Measurements from ENCODE around the gene VWF. TPM values are rescaled to one million over a fixed set of nuclear protein-coding genes. Genes with fewer than 3 reads are reported as not detected.

VWF gene
- total and polyA plus RNA-seq, 12 donors = 104 to 480 (median 253) TPM

DNA sequence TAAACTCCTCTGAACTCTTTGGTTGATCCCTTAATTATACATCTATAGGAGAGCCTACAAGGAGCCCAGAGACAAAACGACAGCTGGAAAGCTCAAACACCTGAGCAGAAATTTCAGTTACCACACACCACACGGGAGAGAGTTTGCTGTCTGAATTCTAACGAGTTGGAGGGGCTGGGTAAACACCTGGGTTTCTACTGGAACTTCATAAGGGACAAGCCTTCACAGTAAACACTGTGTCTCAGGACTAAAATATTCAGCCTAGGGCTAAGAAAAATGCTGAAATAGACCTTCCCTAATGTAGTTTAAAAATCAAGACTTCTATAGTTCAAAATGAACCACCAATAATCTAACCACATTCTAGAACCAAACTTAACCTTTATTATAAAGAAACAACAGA lies 169.8 kb downstream of the VWF start:
- TF ChIP-seq CTCF (IDR thresholded peaks at IDR 0.05) = no peak
- no peak for DNase-seq
- ATAC-seq = no peak
- Histone ChIP-seq H3K4me3 (no peak overlapping the region), H3K27me3 (peaks cover 0 to 11% (median under 1%) of the 10 kb centered on the region in 7 donors), H3K36me3 (peaks cover 0 to 92% (median 10%) of the 10 kb centered on the region in 9 donors), H3K9me3 (no peaks in the 10 kb centered on the region), H3K27ac (no peak overlapping the region), H3K4me1 (no peaks in the 10 kb centered on the region)
- 34 to 58% methylated on average over 3 of the region's 3 CpGs for WGBS, 2 donors
- intact Hi-C loops (cut with DNase I) = no loop called here

- ATAC-seq (no peak), DNase-seq (no peak)
- H3K27me3 ChIP-seq = peaks cover 0 to 13% (median 7%) of the 10 kb centered on the region in 7 donors
- intact Hi-C loops (cut with DNase I) = no loop called here
- TF ChIP-seq CTCF (IDR thresholded peaks at IDR 0.05) = no peak
- H3K9me3 ChIP-seq = no peaks in the 10 kb centered on the region
- no peak overlapping the region for H3K27ac ChIP-seq
- WGBS, 2 donors = 82 to 84% methylated on average over 5 of the region's 5 CpGs
- no peak overlapping the region for H3K4me3 ChIP-seq
- H3K36me3 ChIP-seq = peaks cover 0 to 97% (median 10%) of the 10 kb centered on the region in 9 donors
- no peaks in the 10 kb centered on the region for H3K4me1 ChIP-seq
Observed at GRCh38 chr12:5953835-5954586, 170.5 kb downstream of the VWF start.

GRCh38 chr12:5952031-5952430 lies 172.4 kb downstream of the VWF start:
- ATAC-seq (no peak), DNase-seq (no peak)
- H3K27me3 ChIP-seq = peaks cover 0 to 26% (median 15%) of the 10 kb centered on the region in 7 donors
- intact Hi-C loops (cut with DNase I) = no loop called here
- no peak for TF ChIP-seq CTCF (IDR thresholded peaks at IDR 0.05)
- 88 to 90% methylated on average over 3 of the region's 3 CpGs for WGBS, 2 donors
- no peaks in the 10 kb centered on the region for H3K9me3 ChIP-seq
- peaks cover 0 to 97% (median 10%) of the 10 kb centered on the region in 9 donors for H3K36me3 ChIP-seq
- no peaks in the 10 kb centered on the region for H3K4me1 ChIP-seq
- no peak overlapping the region for H3K4me3 ChIP-seq
- no peak overlapping the region for H3K27ac ChIP-seq

DNA sequence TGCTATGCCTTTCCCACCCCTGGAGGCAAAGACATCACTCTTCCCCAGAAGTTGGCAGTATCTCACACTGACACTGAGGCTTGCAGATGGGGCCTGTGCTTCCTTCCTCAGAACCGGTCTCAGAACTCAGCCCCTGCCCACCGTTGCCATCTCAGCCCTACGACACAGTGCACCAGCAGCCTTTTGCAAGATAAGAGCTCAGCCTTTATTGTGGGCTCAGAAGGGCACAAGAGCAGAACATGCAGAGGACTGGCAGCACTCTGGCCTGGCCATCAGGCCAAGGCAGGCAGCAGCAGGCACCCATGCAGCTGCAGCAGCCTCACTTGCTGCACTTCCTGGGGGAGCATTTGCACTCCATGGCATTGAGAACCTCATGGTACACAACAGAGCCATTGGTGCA lies 175.8 kb downstream of the VWF start:
- ATAC-seq (no peak), DNase-seq (no peak)
- intact Hi-C loops (cut with DNase I) = no loop called here
- Histone ChIP-seq H3K36me3 (peaks cover 0 to 99% (median 0%) of the 10 kb centered on the region in 9 donors), H3K4me1 (peaks cover 0 to 15% (median 8%) of the 10 kb centered on the region in 9 donors), H3K27me3 (peaks cover 0 to 58% (median 42%) of the 10 kb centered on the region in 7 donors), H3K9me3 (no peaks in the 10 kb centered on the region), H3K27ac (no peak overlapping the region), H3K4me3 (no peak overlapping the region)
- 65 to 73% methylated on average over 3 of the region's 3 CpGs for WGBS, 2 donors
- TF ChIP-seq CTCF (IDR thresholded peaks at IDR 0.05) = no peak
